Nephron (organoid): ENCODE data around the gene TTLL8.
A peak's percentile ranks its signal among the peaks of the same experiment; 100 is the strongest.

Experiments used
- H3K27ac Mint-ChIP-seq, 3 experiments: 2 replicates each; pipeline ENCODE4 v1.8.0; 2020; ENCODE audit warnings: mixed read lengths in 3 of 3, mild to moderate bottlenecking in 2 of 3, moderate library complexity in 1 of 3
- H3K27me3 Mint-ChIP-seq: 2 replicates; pipeline ENCODE4 v1.8.0; 2021; ENCODE audit warnings: low read depth, mild to moderate bottlenecking, moderate library complexity, mixed read lengths
- H3K36me3 Mint-ChIP-seq: 2 replicates; pipeline ENCODE4 v1.8.0; 2020; ENCODE audit warnings: low read depth, mixed read lengths
- H3K4me1 Mint-ChIP-seq: 2 replicates; pipeline ENCODE4 v1.8.0; 2020; ENCODE audit warnings: mixed read lengths
- H3K4me3 Mint-ChIP-seq, 3 experiments: 2 replicates each; pipeline ENCODE4 v1.8.0; 2020; ENCODE audit warnings: mild to moderate bottlenecking in 3 of 3, mixed read lengths in 3 of 3, moderate library complexity in 2 of 3
- H3K9me3 Mint-ChIP-seq: 2 replicates; pipeline ENCODE4 v1.8.0; 2020; ENCODE audit warnings: mixed read lengths
- TF ChIP-seq, protein P1 (sequence below), 3 experiments: fragments of 200-600 bp; sonication (generic); IDR thresholded peaks; one replicate each; pipeline ENCODE4 v1.5.0; 2021; ENCODE audit warnings: antibody characterized with exemption in 3 of 3; ENCODE audit not compliant: unreplicated experiment in 3 of 3

The TTLL8 gene

DNA sequence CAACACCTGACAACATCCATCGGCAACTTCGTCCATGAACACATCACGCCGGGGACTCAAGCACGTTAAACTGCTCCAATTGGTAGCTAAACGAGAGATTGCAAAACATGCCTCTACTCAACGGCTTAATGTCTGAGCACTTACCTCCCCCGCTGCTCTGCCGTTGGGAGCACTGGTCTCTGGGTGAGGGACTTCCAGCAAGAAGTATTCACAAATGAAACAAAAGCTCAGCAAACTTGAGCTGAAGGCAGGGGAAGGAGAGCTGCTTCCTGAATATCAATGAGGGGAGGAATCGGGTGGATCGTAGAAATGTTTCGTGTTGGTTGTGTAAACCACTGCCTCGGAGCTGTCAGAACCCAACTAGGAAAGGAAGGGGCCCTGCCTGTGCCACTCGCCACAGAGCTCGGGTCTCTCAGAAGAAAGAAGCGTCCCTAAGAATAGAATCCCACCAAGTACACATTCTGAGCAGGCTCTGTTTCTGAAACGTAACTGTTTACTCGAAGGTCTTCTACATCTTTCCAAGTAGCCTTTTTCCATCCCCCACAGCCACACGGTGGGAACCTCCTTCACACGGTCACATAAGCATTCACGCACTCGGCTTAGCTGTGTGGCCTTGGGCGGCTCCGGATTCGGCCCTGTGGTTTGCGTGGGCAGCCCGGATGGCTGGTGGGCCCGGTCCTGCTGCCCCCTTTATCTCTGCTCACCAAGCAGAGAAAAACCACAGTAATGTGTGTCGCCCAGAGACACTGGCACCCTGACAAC lies 27.3 kb upstream of the TTLL8 start, which contains the start of gene MLC1:
MLC1 (minus strand) TSS at position 216 of the 762 bp plus-strand sequence. CDS start 524 bp downstream, outside the sequence.
- peak within 1 kb of the TSS in 2 of 3 experiments; percentile 50 to 66 for H3K27ac Mint-ChIP-seq
- TF ChIP-seq, protein P1, sequence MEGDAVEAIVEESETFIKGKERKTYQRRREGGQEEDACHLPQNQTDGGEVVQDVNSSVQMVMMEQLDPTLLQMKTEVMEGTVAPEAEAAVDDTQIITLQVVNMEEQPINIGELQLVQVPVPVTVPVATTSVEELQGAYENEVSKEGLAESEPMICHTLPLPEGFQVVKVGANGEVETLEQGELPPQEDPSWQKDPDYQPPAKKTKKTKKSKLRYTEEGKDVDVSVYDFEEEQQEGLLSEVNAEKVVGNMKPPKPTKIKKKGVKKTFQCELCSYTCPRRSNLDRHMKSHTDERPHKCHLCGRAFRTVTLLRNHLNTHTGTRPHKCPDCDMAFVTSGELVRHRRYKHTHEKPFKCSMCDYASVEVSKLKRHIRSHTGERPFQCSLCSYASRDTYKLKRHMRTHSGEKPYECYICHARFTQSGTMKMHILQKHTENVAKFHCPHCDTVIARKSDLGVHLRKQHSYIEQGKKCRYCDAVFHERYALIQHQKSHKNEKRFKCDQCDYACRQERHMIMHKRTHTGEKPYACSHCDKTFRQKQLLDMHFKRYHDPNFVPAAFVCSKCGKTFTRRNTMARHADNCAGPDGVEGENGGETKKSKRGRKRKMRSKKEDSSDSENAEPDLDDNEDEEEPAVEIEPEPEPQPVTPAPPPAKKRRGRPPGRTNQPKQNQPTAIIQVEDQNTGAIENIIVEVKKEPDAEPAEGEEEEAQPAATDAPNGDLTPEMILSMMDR (IDR thresholded peaks at IDR 0.05; ENCODE audit: unreplicated experiment in 3 of 3) = no peak
- H3K9me3 Mint-ChIP-seq = peaks cover 5% of the 10 kb centered on the region
- peaks cover 8% of the 10 kb centered on the region for H3K4me1 Mint-ChIP-seq
- peak within 1 kb of the TSS in 2 of 3 experiments; percentile 2 for H3K4me3 Mint-ChIP-seq
- no peaks in the 10 kb centered on the region for H3K36me3 Mint-ChIP-seq
- peaks cover 7% of the 10 kb centered on the region for H3K27me3 Mint-ChIP-seq

GRCh38 chr22:50084614-50085021 lies 26.5 kb upstream of the TTLL8 start:
- H3K36me3 Mint-ChIP-seq = no peaks in the 10 kb centered on the region
- TF ChIP-seq, protein P1 (IDR thresholded peaks at IDR 0.05; ENCODE audit: unreplicated experiment in 3 of 3) = no peak
- H3K9me3 Mint-ChIP-seq = peaks cover 5% of the 10 kb centered on the region
- H3K27ac Mint-ChIP-seq = no peak overlapping the region
- H3K4me1 Mint-ChIP-seq = peaks cover 10% of the 10 kb centered on the region
- no peak overlapping the region for H3K4me3 Mint-ChIP-seq
- peaks cover 7% of the 10 kb centered on the region for H3K27me3 Mint-ChIP-seq

GRCh38 chr22:50084080-50084477 lies 26.0 kb upstream of the TTLL8 start:
- peaks cover under 1% of the 10 kb centered on the region for H3K9me3 Mint-ChIP-seq

DNA sequence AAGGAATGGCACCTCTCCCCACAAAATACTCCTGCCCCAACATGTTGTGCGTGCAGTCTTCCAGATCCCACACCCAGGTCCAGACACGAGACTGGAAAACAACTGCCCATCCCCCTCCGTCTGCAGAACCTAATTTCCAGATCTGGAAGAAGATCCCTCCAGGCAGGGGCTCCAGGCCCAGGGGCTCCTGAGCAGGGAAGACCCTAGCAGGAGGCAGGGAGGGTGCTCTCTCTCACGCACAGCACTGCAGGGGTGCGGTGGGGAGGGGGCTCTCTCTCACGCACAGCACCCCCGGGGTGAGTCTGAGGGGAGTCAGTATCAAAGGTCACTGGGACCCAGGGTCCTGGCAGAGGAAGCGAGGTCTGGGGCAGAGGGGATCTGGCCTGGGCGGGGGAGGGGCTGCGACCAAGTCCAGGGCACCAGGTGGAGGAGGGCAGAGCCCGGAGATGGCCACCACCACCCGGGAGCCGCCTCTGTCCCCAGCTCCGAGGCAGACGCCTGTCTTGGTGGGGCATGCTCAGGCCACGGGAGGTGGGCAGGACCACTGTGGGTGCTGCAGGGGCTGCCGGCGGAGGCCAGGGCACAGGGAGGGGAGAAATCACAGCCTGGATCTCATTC lies 25.5 kb upstream of the TTLL8 start:
- Mint-ChIP-seq H3K4me1 (peaks cover 12% of the 10 kb centered on the region), H3K36me3 (no peaks in the 10 kb centered on the region), H3K27me3 (peaks cover 7% of the 10 kb centered on the region), H3K4me3 (no peak overlapping the region), H3K27ac (no peak overlapping the region), H3K9me3 (no peaks in the 10 kb centered on the region)
- TF ChIP-seq, protein P1 (IDR thresholded peaks at IDR 0.05; ENCODE audit: unreplicated experiment in 3 of 3) = no peak

More at GRCh38 chr22:50084080-50084477, 26.0 kb upstream of the TTLL8 start:
- TF ChIP-seq, protein P1 (IDR thresholded peaks at IDR 0.05; ENCODE audit: unreplicated experiment in 3 of 3) = no peak
- Mint-ChIP-seq H3K4me3 (no peak overlapping the region), H3K27ac (no peak overlapping the region), H3K27me3 (peaks cover 7% of the 10 kb centered on the region), H3K4me1 (peaks cover 12% of the 10 kb centered on the region), H3K36me3 (no peaks in the 10 kb centered on the region)

DNA sequence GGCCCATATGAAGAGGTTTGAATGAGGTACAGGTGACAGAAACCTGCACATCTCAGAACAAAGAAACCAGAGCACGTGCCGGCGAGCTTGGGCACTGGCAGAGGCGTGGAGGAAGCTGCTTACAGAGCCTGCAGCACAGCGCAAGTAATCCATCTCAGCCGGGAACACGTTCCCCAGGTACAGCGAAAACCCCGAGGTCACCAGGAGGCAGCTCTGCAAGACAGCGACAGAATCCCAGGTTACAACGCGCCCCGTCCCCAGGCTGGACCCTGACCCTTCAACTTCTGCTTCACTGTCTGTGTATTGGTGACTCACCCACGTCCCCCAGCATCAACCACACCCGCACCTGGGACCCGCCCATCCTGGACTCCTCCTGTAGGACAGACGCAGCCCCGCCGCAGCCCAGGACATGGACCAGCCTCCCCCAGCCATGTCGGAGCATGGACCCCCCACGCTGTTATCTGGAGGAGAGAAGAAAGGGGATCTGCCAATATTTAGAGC lies 24.9 kb upstream of the TTLL8 start:
- H3K27me3 Mint-ChIP-seq = peaks cover 7% of the 10 kb centered on the region
- no peak overlapping the region for H3K4me3 Mint-ChIP-seq

More for the DNA sequence above, 24.9 kb upstream of the TTLL8 start:
- Mint-ChIP-seq H3K27ac (no peak overlapping the region), H3K9me3 (no peaks in the 10 kb centered on the region), H3K4me1 (peaks cover 12% of the 10 kb centered on the region), H3K36me3 (no peaks in the 10 kb centered on the region)
- TF ChIP-seq, protein P1 (IDR thresholded peaks at IDR 0.05; ENCODE audit: unreplicated experiment in 3 of 3) = no peak
